HG03196 (cell line): ENCODE measurements around the gene KCNN1.
"Not testable (repeated sequence)": the region's sequence is repeated elsewhere in the genome, so short reads cannot be mapped to it uniquely, and the experiment has no call there.

Experiments used
- ATAC-seq: cut with Tn5 transposase; IDR thresholded peaks from one replicate; pipeline ENCODE4 v1.9.1; 2021; ENCODE audit not compliant: unreplicated experiment

Gene KCNN1

GRCh38 chr19:18021121-18021755, 54.3 kb downstream of the KCNN1 start:
- ATAC-seq, result no peak

- ATAC-seq, result no peak
Observed at GRCh38 chr19:18023622-18024251, 56.8 kb downstream of the KCNN1 start.

GRCh38 chr19:18027151-18027550, 60.2 kb downstream of the KCNN1 start:
- no peak for ATAC-seq

GRCh38 chr19:18029617-18030338, 62.9 kb downstream of the KCNN1 start:
- ATAC-seq, result no peak

GRCh38 chr19:18031401-18031800, 64.5 kb downstream of the KCNN1 start:
- ATAC-seq, result not testable (repeated sequence)

- ATAC-seq, result not testable (repeated sequence)
Observed at GRCh38 chr19:18032102-18032501, 65.2 kb downstream of the KCNN1 start.

GRCh38 chr19:18041054-18041453, 74.1 kb downstream of the KCNN1 start:
- no peak for ATAC-seq

GRCh38 chr19:18043676-18044075, 76.8 kb downstream of the KCNN1 start:
- no peak for ATAC-seq

GRCh38 chr19:18044825-18045304, 78.0 kb downstream of the KCNN1 start:
- ATAC-seq, result peak; percentile 85

- ATAC-seq, result no peak
Observed at GRCh38 chr19:18045307-18046050, 78.6 kb downstream of the KCNN1 start.

GRCh38 chr19:18046059-18046718, 79.3 kb downstream of the KCNN1 start:
- ATAC-seq, result no peak

GRCh38 chr19:18049385-18049784, 82.5 kb downstream of the KCNN1 start:
- ATAC-seq, result no peak
